Immature natural killer cell (primary cell): ENCODE data around the gene YES1. TPM values are rescaled to one million over a fixed set of nuclear protein-coding genes. Genes with fewer than 3 reads are reported as not detected.

Source experiments
- DNase-seq, 3 donors: peaks; one replicate each; pipeline ENCODE4 v3.0.0; 2022; ENCODE audit warnings: mixed read lengths in 1 of 3
- H3K27ac Mint-ChIP-seq, 6 donors: one replicate each; pipeline ENCODE4 v1.8.0; 2020; ENCODE audit warnings: mixed read lengths in 6 of 6, mild to moderate bottlenecking in 5 of 6, inconsistent platforms in 4 of 6, moderate library complexity in 3 of 6
- H3K27me3 Mint-ChIP-seq, 3 donors: one replicate each; pipeline ENCODE4 v1.8.0; 2020 to 2021; ENCODE audit warnings: low read depth in 3 of 3, mild to moderate bottlenecking in 3 of 3, mixed read lengths in 3 of 3, moderate library complexity in 3 of 3, inconsistent platforms in 1 of 3
- H3K36me3 Mint-ChIP-seq, 3 donors: one replicate each; pipeline ENCODE4 v1.8.0; 2020; ENCODE audit warnings: mixed read lengths in 3 of 3, inconsistent platforms in 2 of 3, mild to moderate bottlenecking in 2 of 3
- H3K4me1 Mint-ChIP-seq, 2 donors: one replicate each; pipeline ENCODE4 v1.8.0; 2020; ENCODE audit warnings: inconsistent platforms in 2 of 2, mild to moderate bottlenecking in 2 of 2, mixed read lengths in 2 of 2, moderate library complexity in 1 of 2
- H3K4me3 Mint-ChIP-seq, 5 donors: one replicate each; pipeline ENCODE4 v1.8.0; 2020; ENCODE audit warnings: mild to moderate bottlenecking in 5 of 5, mixed read lengths in 5 of 5, inconsistent platforms in 3 of 5, moderate library complexity in 3 of 5
- H3K9me3 Mint-ChIP-seq, 6 donors: one replicate each; pipeline ENCODE4 v1.8.0; 2020; ENCODE audit warnings: mild to moderate bottlenecking in 6 of 6, mixed read lengths in 6 of 6, inconsistent platforms in 4 of 6, moderate library complexity in 3 of 6
- polyA plus RNA-seq, 3 donors: library from polyadenylated mRNA; unstranded; fragments of 300-500 nt; fragmentation: Illumina TruSeq; gene quantifications; one replicate each; pipeline ENCODE4 v1.2.3, GENCODE V29; 2021

YES1 gene
- polyA plus RNA-seq, 3 donors from 2014 or later: 2.0 to 11.6 (median 7.0) TPM

- no peak for DNase-seq
- Mint-ChIP-seq H3K36me3 (peaks cover 10 to 28% (median 23%) of the 10 kb centered on the region in 3 donors), H3K27ac (no peak overlapping the region), H3K4me1 (peaks cover 10% of the 10 kb centered on the region in 2 donors), H3K9me3 (no peaks in the 10 kb centered on the region), H3K4me3 (no peak overlapping the region), H3K27me3 (peaks cover 0 to 2% (median 2%) of the 10 kb centered on the region in 3 donors)
These were observed 134.1 kb downstream of the YES1 start for GRCh38 chr18:677951-678381.

GRCh38 chr18:677145-677544 lies 134.9 kb downstream of the YES1 start:
- Mint-ChIP-seq H3K27me3 (peaks cover 0 to 2% (median 0%) of the 10 kb centered on the region in 3 donors), H3K9me3 (no peaks in the 10 kb centered on the region), H3K4me3 (no peak overlapping the region), H3K27ac (peak overlapping the region in 2 of 6 donors; percentile 50 to 63), H3K4me1 (peaks cover 7% of the 10 kb centered on the region in 2 donors), H3K36me3 (peaks cover 10 to 26% (median 21%) of the 10 kb centered on the region in 3 donors)
- DNase-seq: no peak

- peaks cover 7 to 23% (median 17%) of the 10 kb centered on the region in 3 donors for H3K36me3 Mint-ChIP-seq
- peaks cover 0 to 2% (median 0%) of the 10 kb centered on the region in 3 donors for H3K27me3 Mint-ChIP-seq
- H3K4me3 Mint-ChIP-seq: no peak overlapping the region
- H3K9me3 Mint-ChIP-seq: no peaks in the 10 kb centered on the region
- DNase-seq: no peak
- peaks cover 3% of the 10 kb centered on the region in 2 donors for H3K4me1 Mint-ChIP-seq
- peak overlapping the region in 1 of 6 donors; percentile 63 for H3K27ac Mint-ChIP-seq
These were observed 135.3 kb downstream of the YES1 start for GRCh38 chr18:676736-677135.

- H3K27me3 Mint-ChIP-seq: peaks cover 0 to 2% (median 0%) of the 10 kb centered on the region in 3 donors
- H3K27ac Mint-ChIP-seq: peak overlapping the region in 2 of 6 donors; percentile 30 to 70
- H3K4me3 Mint-ChIP-seq: no peak overlapping the region
- H3K9me3 Mint-ChIP-seq: no peaks in the 10 kb centered on the region
- no peaks in the 10 kb centered on the region for H3K4me1 Mint-ChIP-seq
- DNase-seq: no peak
- H3K36me3 Mint-ChIP-seq: peaks cover 7 to 20% (median 19%) of the 10 kb centered on the region in 3 donors
These were observed 136.0 kb downstream of the YES1 start for GRCh38 chr18:676069-676468.

GRCh38 chr18:675307-675706 lies 136.7 kb downstream of the YES1 start:
- Mint-ChIP-seq H3K4me1 (no peaks in the 10 kb centered on the region), H3K9me3 (no peaks in the 10 kb centered on the region), H3K4me3 (no peak overlapping the region), H3K27ac (peak overlapping the region in 2 of 6 donors; percentile 5 to 62), H3K36me3 (peaks cover 14 to 21% (median 18%) of the 10 kb centered on the region in 3 donors), H3K27me3 (peaks cover 0 to under 1% (median 0%) of the 10 kb centered on the region in 3 donors)
- no peak for DNase-seq

- no peaks in the 10 kb centered on the region for H3K27me3 Mint-ChIP-seq
- DNase-seq: no peak
- no peaks in the 10 kb centered on the region for H3K4me1 Mint-ChIP-seq
- no peak overlapping the region for H3K27ac Mint-ChIP-seq
- H3K4me3 Mint-ChIP-seq: no peak overlapping the region
- no peaks in the 10 kb centered on the region for H3K9me3 Mint-ChIP-seq
- peaks cover 13 to 14% (median 13%) of the 10 kb centered on the region in 3 donors for H3K36me3 Mint-ChIP-seq
These were observed 138.3 kb downstream of the YES1 start for GRCh38 chr18:673769-674168.

- Mint-ChIP-seq H3K4me3 (no peak overlapping the region), H3K27ac (no peak overlapping the region), H3K27me3 (no peaks in the 10 kb centered on the region), H3K4me1 (no peaks in the 10 kb centered on the region), H3K9me3 (no peaks in the 10 kb centered on the region), H3K36me3 (peaks cover 13 to 18% (median 17%) of the 10 kb centered on the region in 3 donors)
- DNase-seq: no peak
These were observed 138.7 kb downstream of the YES1 start for GRCh38 chr18:673317-673716.

Other genes with a start within 250 kb of the YES1 start
- gene CETN1, start 231.9 kb downstream of the YES1 start, polyA plus RNA-seq: not detected
- gene CLUL1, start 215.3 kb downstream of the YES1 start, polyA plus RNA-seq: under 1 TPM in 1 of 3 donors, not detected in 2; 0.24 TPM
- 10 to 100 TPM; 12.6 to 16.9 (median 14.5) TPM for gene TYMS, start 154.6 kb downstream of the YES1 start, polyA plus RNA-seq
- gene ENOSF1, start 99.6 kb downstream of the YES1 start, polyA plus RNA-seq: 1 to 10 TPM; 1.9 to 8.0 (median 4.3) TPM
- gene ADCYAP1, start 92.6 kb upstream of the YES1 start, polyA plus RNA-seq: not detected